GM12878 (cell line): ENCODE measurements around the gene RBBP5.

Experiments
- CTCF ChIP-seq, 3 experiments: IDR thresholded peaks in 2 of 3; conservative IDR thresholded peaks in 1 of 3; 2 replicates each; pipeline ENCODE4 v1.5.1; 2011; ENCODE audit warnings: low read depth in 3 of 3, low read length in 3 of 3, mild to moderate bottlenecking in 3 of 3, control low read depth in 2 of 3, moderate library complexity in 2 of 3, inconsistent platforms in 1 of 3, mixed read lengths in 1 of 3; ENCODE audit not compliant: control insufficient read depth in 2 of 3, insufficient read depth in 1 of 3; ENCODE audit errors: extremely low read depth in 1 of 3
- KLF5 ChIP-seq: fragments of 450-650 bp; IDR thresholded peaks from 2 replicates; pipeline ENCODE4 v1.6.1; 2014; ENCODE audit warnings: mild to moderate bottlenecking; ENCODE audit not compliant: partially characterized antibody
- NFIC ChIP-seq: IDR thresholded peaks from 2 replicates; pipeline ENCODE4 v1.6.1; 2012; ENCODE audit warnings: low read depth, mild to moderate bottlenecking, inconsistent platforms, low read length, moderate library complexity

GRCh38 chr1:205147191-205147835, 25.5 kb upstream of the RBBP5 start:
- TF ChIP-seq NFIC (no peak), CTCF (IDR thresholded peaks at IDR 0.05 in 2 of 3, conservative IDR thresholded peaks at IDR 0.05 in 1 of 3; ENCODE audit: control insufficient read depth in 2 of 3, extremely low read depth in 1 of 3, insufficient read depth in 1 of 3, low read depth in 3 of 3, low read length in 3 of 3) (no peak), KLF5 (no peak)
